ENCODE results near the gene KRTAP13-1.

KRTAP13-1 gene, protein sequence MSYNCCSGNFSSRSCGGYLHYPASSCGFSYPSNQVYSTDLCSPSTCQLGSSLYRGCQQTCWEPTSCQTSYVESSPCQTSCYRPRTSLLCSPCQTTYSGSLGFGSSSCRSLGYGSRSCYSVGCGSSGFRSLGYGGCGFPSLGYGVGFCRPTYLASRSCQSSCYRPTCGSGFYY

DNA sequence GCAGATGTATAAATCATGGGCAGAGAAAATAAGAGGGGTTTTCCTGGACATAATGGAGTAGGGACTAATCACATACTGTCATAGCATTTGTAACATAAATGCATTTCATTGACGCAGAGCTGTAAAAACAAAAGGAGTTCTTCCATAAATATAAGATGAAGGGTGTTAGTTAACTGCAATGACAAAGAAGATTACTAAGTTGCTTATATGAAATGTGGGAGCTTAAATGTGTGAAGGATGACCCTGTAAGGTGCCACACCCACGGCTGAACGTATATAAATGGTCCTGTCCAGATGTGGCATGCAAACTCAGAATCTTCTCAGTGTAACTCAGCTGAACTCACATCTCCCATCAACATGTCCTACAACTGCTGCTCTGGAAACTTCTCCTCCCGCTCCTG lies at the start of gene KRTAP13-1:
Gene KRTAP13-1 (plus strand): TSS at position 301 of the 400 bp plus-strand sequence. CDS start 56 bp downstream, at position 357.
- H3K9me3 ChIP-seq (ENCODE audit: insufficient read depth, low read length), result peaks cover 3% of the 10 kb centered on the region; the same call in 1 of the 2 replicates
- DNase-seq (ENCODE audit: low read depth, low spot score), result no peak
- H3K9ac ChIP-seq (ENCODE audit: insufficient read length, low read depth), result no peak within 1 kb of the TSS
- no peaks in the 10 kb centered on the region for H3K36me3 ChIP-seq (ENCODE audit: insufficient read depth, insufficient read length, low read length)
- H3K27me3 ChIP-seq (ENCODE audit: insufficient read depth, insufficient read length), result no peaks in the 10 kb centered on the region
- H3K4me3 ChIP-seq (ENCODE audit: insufficient read length, low read depth), result no peak within 1 kb of the TSS
- TF ChIP-seq SUZ12 (IDR thresholded peaks at IDR 0.05; ENCODE audit: extremely low read depth, insufficient read depth, insufficient read length), result no peak
- TF ChIP-seq ZNF274 (IDR thresholded peaks at IDR 0.05; ENCODE audit: low read depth, low read length), result no peak
- TF ChIP-seq YY1 (IDR thresholded peaks at IDR 0.05; ENCODE audit: insufficient read depth, insufficient read length), result no peak
- H3K4me1 ChIP-seq (ENCODE audit: insufficient read depth, insufficient read length), result no peaks in the 10 kb centered on the region

DNA sequence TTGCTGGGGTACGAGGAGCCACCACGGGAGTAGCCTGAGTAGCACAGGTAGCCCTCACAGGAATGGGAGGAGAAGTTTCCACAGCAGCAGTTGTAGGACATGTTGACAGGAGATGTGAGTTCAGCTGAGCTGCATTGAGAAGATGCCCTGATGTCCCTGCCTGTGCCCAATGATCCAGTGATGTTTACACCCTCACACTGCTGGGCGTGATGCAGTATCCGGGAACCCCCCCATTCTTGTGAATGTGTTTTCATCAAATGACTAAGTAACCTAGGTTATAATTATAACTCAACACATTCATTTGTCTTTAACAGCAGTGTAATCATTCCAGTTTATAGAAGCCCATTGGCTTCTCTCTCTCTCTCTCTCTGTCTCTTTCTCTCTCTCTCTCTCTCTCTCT lies 47.3 kb upstream of the KRTAP13-1 start, which contains the start of gene KRTAP23-1:
Gene KRTAP23-1 (minus strand): TSS at position 101 of the 400 bp plus-strand sequence. CDS start 0 bp downstream, at position 101.
- Histone ChIP-seq H3K27me3 (ENCODE audit: insufficient read depth, insufficient read length) (no peaks in the 10 kb centered on the region), H3K9me3 (ENCODE audit: insufficient read depth, low read length) (no peaks in the 10 kb centered on the region), H3K4me1 (ENCODE audit: insufficient read depth, insufficient read length) (no peaks in the 10 kb centered on the region), H3K9ac (ENCODE audit: insufficient read length, low read depth) (no peak within 1 kb of the TSS), H3K36me3 (ENCODE audit: insufficient read depth, insufficient read length, low read length) (no peaks in the 10 kb centered on the region), H3K4me3 (ENCODE audit: insufficient read length, low read depth) (no peak within 1 kb of the TSS)
- no peak for DNase-seq (ENCODE audit: low read depth, low spot score)
- TF ChIP-seq SUZ12 (IDR thresholded peaks at IDR 0.05; ENCODE audit: extremely low read depth, insufficient read depth, insufficient read length) (no peak), YY1 (IDR thresholded peaks at IDR 0.05; ENCODE audit: insufficient read depth, insufficient read length) (no peak), ZNF274 (IDR thresholded peaks at IDR 0.05; ENCODE audit: low read depth, low read length) (no peak)

DNA sequence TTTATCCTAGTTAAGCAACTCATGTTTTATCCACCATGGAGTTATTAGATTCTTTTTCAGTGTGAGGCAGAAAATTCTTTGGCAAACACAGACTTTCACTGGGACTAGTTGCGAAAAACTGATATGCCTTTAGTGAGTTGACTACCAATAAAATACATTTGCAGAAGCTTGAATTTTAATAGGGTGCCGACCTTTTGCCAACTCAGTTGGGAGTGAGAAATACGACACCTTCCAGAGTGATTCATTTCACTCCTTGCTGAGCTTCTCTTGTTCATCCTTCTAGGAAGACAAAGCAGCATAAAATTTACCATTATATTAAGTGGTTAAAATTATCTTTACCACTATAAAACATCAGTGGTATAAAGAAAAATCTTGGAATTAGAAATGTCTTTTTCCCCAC lies 46.3 kb upstream of the KRTAP13-1 start:
- Histone ChIP-seq H3K4me1 (ENCODE audit: insufficient read depth, insufficient read length) (no peaks in the 10 kb centered on the region), H3K36me3 (ENCODE audit: insufficient read depth, insufficient read length, low read length) (no peaks in the 10 kb centered on the region), H3K4me3 (ENCODE audit: insufficient read length, low read depth) (no peak overlapping the region), H3K27me3 (ENCODE audit: insufficient read depth, insufficient read length) (no peaks in the 10 kb centered on the region), H3K9ac (ENCODE audit: insufficient read length, low read depth) (no peak overlapping the region), H3K9me3 (ENCODE audit: insufficient read depth, low read length) (no peaks in the 10 kb centered on the region)
- TF ChIP-seq SUZ12 (IDR thresholded peaks at IDR 0.05; ENCODE audit: extremely low read depth, insufficient read depth, insufficient read length), result no peak
- no peak for TF ChIP-seq ZNF274 (IDR thresholded peaks at IDR 0.05; ENCODE audit: low read depth, low read length)
- no peak for TF ChIP-seq YY1 (IDR thresholded peaks at IDR 0.05; ENCODE audit: insufficient read depth, insufficient read length)
- no peak for DNase-seq (ENCODE audit: low read depth, low spot score)

DNA sequence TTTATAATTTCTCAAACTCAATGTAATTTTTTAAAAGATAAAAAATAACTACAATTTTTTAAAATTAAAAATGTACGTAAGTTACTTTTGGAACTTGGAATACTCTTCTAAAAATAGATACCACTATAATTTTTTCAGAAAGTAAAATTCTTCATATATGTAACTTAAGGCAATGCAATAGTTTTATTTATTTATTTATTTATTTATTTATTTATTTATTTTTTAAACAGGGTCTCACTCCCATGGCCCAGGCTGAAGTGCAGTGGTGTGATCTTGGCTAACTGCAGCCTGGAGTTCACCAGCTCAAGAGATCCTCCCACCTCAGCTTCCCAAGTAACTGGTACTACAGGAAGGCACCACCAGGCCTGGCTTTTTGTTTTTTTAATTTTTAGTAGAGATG lies 44.3 kb upstream of the KRTAP13-1 start:
- H3K4me1 ChIP-seq (ENCODE audit: insufficient read depth, insufficient read length), result no peaks in the 10 kb centered on the region
- H3K9ac ChIP-seq (ENCODE audit: insufficient read length, low read depth), result no peak overlapping the region
- H3K9me3 ChIP-seq (ENCODE audit: insufficient read depth, low read length), result no peaks in the 10 kb centered on the region
- no peaks in the 10 kb centered on the region for H3K36me3 ChIP-seq (ENCODE audit: insufficient read depth, insufficient read length, low read length)
- H3K27me3 ChIP-seq (ENCODE audit: insufficient read depth, insufficient read length), result no peaks in the 10 kb centered on the region
- TF ChIP-seq YY1 (IDR thresholded peaks at IDR 0.05; ENCODE audit: insufficient read depth, insufficient read length), result no peak
- TF ChIP-seq SUZ12 (IDR thresholded peaks at IDR 0.05; ENCODE audit: extremely low read depth, insufficient read depth, insufficient read length), result no peak
- no peak for TF ChIP-seq ZNF274 (IDR thresholded peaks at IDR 0.05; ENCODE audit: low read depth, low read length)
- DNase-seq (ENCODE audit: low read depth, low spot score), result no peak
- no peak overlapping the region for H3K4me3 ChIP-seq (ENCODE audit: insufficient read length, low read depth)

DNA sequence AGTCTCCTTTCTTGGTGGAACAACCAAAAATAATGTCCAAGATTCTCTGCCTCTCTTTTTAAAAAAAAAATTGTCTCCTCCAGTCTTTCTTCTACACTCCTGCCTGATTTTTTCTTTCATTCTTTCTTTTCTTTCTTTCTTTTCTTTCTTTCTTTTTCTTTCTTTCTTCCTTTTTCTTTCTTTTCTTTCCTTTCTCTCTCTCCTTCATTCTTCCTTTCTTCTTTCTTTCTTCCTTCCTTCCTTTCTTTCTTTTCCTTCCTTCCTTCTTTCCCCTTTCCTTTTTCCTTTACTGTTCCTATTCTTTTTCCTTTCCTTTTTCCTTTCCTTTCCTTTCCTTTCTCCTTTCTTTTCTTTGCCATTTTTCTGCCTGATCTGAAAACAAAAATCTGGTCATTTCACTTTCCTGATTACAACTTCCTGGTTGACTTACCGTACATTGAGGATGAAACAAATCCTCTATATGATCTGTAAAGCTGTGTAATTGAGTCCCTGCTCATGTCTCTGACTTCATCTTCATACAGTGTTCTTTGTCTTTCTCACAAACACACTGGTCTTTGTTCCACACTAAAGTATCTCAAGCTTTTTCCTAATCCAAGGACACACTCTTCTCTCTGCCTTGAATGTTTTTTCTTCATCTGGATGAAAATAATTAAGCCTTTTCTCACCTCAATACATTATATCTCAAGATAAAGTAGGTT lies 41.4 kb upstream of the KRTAP13-1 start:
- Histone ChIP-seq H3K9me3 (ENCODE audit: insufficient read depth, low read length) (no peaks in the 10 kb centered on the region), H3K9ac (ENCODE audit: insufficient read length, low read depth) (no peak overlapping the region), H3K27me3 (ENCODE audit: insufficient read depth, insufficient read length) (no peaks in the 10 kb centered on the region), H3K36me3 (ENCODE audit: insufficient read depth, insufficient read length, low read length) (no peaks in the 10 kb centered on the region), H3K4me1 (ENCODE audit: insufficient read depth, insufficient read length) (no peaks in the 10 kb centered on the region), H3K4me3 (ENCODE audit: insufficient read length, low read depth) (no peak overlapping the region)
- TF ChIP-seq ZNF274 (IDR thresholded peaks at IDR 0.05; ENCODE audit: low read depth, low read length), result no peak
- TF ChIP-seq SUZ12 (IDR thresholded peaks at IDR 0.05; ENCODE audit: extremely low read depth, insufficient read depth, insufficient read length), result no peak
- no peak for TF ChIP-seq YY1 (IDR thresholded peaks at IDR 0.05; ENCODE audit: insufficient read depth, insufficient read length)
- no peak for DNase-seq (ENCODE audit: low read depth, low spot score)

DNA sequence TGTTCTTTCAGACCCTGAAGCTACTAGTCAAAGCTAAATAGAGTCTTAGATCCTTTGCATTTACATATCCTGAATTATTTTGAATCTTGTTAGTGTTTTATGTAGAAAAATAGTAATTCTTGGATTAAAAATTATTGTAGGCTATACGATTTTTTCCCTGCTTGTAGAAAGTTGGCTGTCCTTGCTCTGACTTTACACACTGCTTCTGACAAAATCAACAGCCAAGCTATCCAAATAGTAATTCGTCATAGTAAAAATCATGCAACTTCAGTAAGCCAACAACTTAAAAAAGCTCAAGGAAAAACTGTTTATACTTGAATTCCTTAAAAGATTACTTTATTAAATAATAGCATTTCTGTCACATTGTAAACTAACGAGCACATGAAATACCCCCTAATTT lies 39.9 kb upstream of the KRTAP13-1 start:
- H3K4me1 ChIP-seq (ENCODE audit: insufficient read depth, insufficient read length), result no peaks in the 10 kb centered on the region
- H3K4me3 ChIP-seq (ENCODE audit: insufficient read length, low read depth), result no peak overlapping the region
- H3K9me3 ChIP-seq (ENCODE audit: insufficient read depth, low read length), result no peaks in the 10 kb centered on the region
- H3K36me3 ChIP-seq (ENCODE audit: insufficient read depth, insufficient read length, low read length), result no peaks in the 10 kb centered on the region
- TF ChIP-seq SUZ12 (IDR thresholded peaks at IDR 0.05; ENCODE audit: extremely low read depth, insufficient read depth, insufficient read length) (no peak), YY1 (IDR thresholded peaks at IDR 0.05; ENCODE audit: insufficient read depth, insufficient read length) (no peak), ZNF274 (IDR thresholded peaks at IDR 0.05; ENCODE audit: low read depth, low read length) (no peak)
- no peak overlapping the region for H3K9ac ChIP-seq (ENCODE audit: insufficient read length, low read depth)
- DNase-seq (ENCODE audit: low read depth, low spot score), result no peak
- no peaks in the 10 kb centered on the region for H3K27me3 ChIP-seq (ENCODE audit: insufficient read depth, insufficient read length)

DNA sequence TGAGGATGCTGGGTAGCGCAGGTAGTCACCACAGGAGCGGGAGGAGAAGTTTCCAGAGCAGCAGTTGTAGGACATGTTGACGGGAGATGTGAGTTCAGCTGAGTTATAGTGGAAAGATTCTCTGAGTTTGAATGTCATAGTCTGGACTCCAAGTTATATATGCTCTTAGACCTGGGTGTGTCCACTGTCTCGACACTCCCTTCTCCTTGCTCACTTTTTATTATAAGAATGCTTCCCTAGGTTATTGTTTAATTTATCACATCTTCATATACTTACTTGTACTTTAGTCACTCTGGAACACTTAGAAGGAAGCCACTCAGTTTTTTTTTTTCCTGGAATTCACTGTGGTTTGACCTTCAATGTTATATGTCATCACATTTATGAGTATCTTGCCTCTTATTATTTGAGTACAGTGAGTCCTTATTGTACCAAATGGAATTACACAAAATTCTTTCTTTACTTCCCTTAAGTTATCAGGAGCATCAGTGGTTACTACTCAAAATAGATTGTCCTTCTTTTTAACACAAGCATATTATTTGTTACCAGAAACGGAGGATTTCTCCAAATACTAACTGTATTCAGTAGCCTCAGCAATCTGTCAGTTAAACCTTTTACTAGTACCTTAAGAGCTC lies 23.6 kb upstream of the KRTAP13-1 start, which contains the start of gene KRTAP13-2:
Gene KRTAP13-2 (minus strand): TSS at position 133 of the 632 bp plus-strand sequence. CDS start 58 bp downstream, at position 75.
- no peaks in the 10 kb centered on the region for H3K27me3 ChIP-seq (ENCODE audit: insufficient read depth, insufficient read length)

More for the DNA sequence above, 23.6 kb upstream of the KRTAP13-1 start, which contains the start of gene KRTAP13-2:
- Histone ChIP-seq H3K4me3 (ENCODE audit: insufficient read length, low read depth) (no peak within 1 kb of the TSS), H3K36me3 (ENCODE audit: insufficient read depth, insufficient read length, low read length) (no peaks in the 10 kb centered on the region), H3K9ac (ENCODE audit: insufficient read length, low read depth) (no peak within 1 kb of the TSS), H3K4me1 (ENCODE audit: insufficient read depth, insufficient read length) (no peaks in the 10 kb centered on the region), H3K9me3 (ENCODE audit: insufficient read depth, low read length) (no peaks in the 10 kb centered on the region)
- TF ChIP-seq SUZ12 (IDR thresholded peaks at IDR 0.05; ENCODE audit: extremely low read depth, insufficient read depth, insufficient read length), result no peak
- TF ChIP-seq YY1 (IDR thresholded peaks at IDR 0.05; ENCODE audit: insufficient read depth, insufficient read length), result no peak
- no peak for TF ChIP-seq ZNF274 (IDR thresholded peaks at IDR 0.05; ENCODE audit: low read depth, low read length)
- no peak for DNase-seq (ENCODE audit: low read depth, low spot score)

Data from NT2/D1 (cell line).